IMR-90 (cell line): ENCODE data around the gene NR4A1. TPM values are rescaled to one million over a fixed set of nuclear protein-coding genes. Genes with fewer than 3 reads are reported as not detected.
A peak's percentile ranks its signal among the peaks of the same experiment; 100 is the strongest.

Source experiments
- ATAC-seq: fragments of 200-7000 bp; cut with Tn5 transposase; 2 replicates; pipeline ENCODE4 v1.9.1; 2020; ENCODE audit warnings: low read depth, mild to moderate bottlenecking, moderate library complexity
- BruUV-seq: library from RNA; stranded (reverse); fragments of 400-500 nt; replicated peaks from 2 replicates; lab custom pipeline; 2021; lab: Mats Ljungman, UMichigan
- CTCF ChIA-PET: fragments of 300-600 bp; formaldehyde crosslinking; extraction: SDS; loops from one replicate; lab custom pipeline; 2021; ENCODE audit warnings: antibody characterized with exemption; lab: Yijun Ruan, JAX
- POLR2A ChIA-PET: fragments of 300-600 bp; sonication (Branson Sonifier 250); formaldehyde crosslinking; loops from one replicate; lab custom pipeline; 2022; ENCODE audit warnings: antibody characterized with exemption; ENCODE audit not compliant: unreplicated experiment; lab: Charles Lee
- DNase-seq: peaks from one replicate; pipeline ENCODE4 v3.0.0; 2013
- H2AFZ ChIP-seq: replicated peaks from 2 replicates; pipeline ENCODE3; 2013; ENCODE audit warnings: low read length, mild to moderate bottlenecking; ENCODE audit not compliant: poor library complexity
- H2AK5ac ChIP-seq: 2 replicates; pipeline ENCODE4 v1.6.1; 2013; ENCODE audit warnings: low read depth, low read length, inconsistent platforms
- H2AK9ac ChIP-seq: replicated peaks from 2 replicates; pipeline ENCODE3; 2013; ENCODE audit warnings: mild to moderate bottlenecking, low read depth, low read length, moderate library complexity; ENCODE audit not compliant: poor library complexity
- H2BK120ac ChIP-seq: 2 replicates; pipeline ENCODE4 v1.6.1; 2013; ENCODE audit warnings: low read depth, low read length, inconsistent platforms
- H2BK15ac ChIP-seq: 3 replicates; pipeline ENCODE4 v1.6.1; 2013; ENCODE audit warnings: low read depth, low read length, inconsistent platforms
- H2BK20ac ChIP-seq: 2 replicates; pipeline ENCODE4 v1.6.1; 2013; ENCODE audit warnings: low read depth, mild to moderate bottlenecking, inconsistent platforms, low read length, moderate library complexity
- H2BK5ac ChIP-seq: 2 replicates; pipeline ENCODE4 v1.6.1; 2013; ENCODE audit warnings: mild to moderate bottlenecking, low read depth, low read length, inconsistent platforms; ENCODE audit not compliant: poor library complexity, severe bottlenecking
- H3K14ac ChIP-seq: replicated peaks from 2 replicates; pipeline ENCODE4 v1.6.1; 2013; ENCODE audit warnings: low read depth, low read length, inconsistent platforms
- H3K18ac ChIP-seq: 2 replicates; pipeline ENCODE4 v1.6.1; 2013; ENCODE audit warnings: low read depth, low read length, control low read depth
- H3K23ac ChIP-seq: 2 replicates; pipeline ENCODE4 v1.6.1; 2013; ENCODE audit warnings: low read depth, low read length, inconsistent platforms
- H3K27ac ChIP-seq: 2 replicates; pipeline ENCODE4 v1.5.1; 2013; ENCODE audit warnings: mild to moderate bottlenecking, control low read depth, low read length; ENCODE audit not compliant: insufficient read depth
- H3K27me3 ChIP-seq: 2 replicates; pipeline ENCODE4 v1.6.1; 2013; ENCODE audit warnings: low read length; ENCODE audit not compliant: control insufficient read depth, insufficient read depth
- H3K36me3 ChIP-seq: 2 replicates; pipeline ENCODE4 v1.6.1; 2013; ENCODE audit warnings: low read length, mixed read lengths; ENCODE audit not compliant: control insufficient read depth, insufficient read depth
- H3K4ac ChIP-seq: 2 replicates; pipeline ENCODE4 v1.6.1; 2013; ENCODE audit warnings: low read depth, low read length, inconsistent platforms
- H3K4me1 ChIP-seq: 2 replicates; pipeline ENCODE4 v1.6.1; 2013; ENCODE audit warnings: low read length, mixed read lengths; ENCODE audit not compliant: control insufficient read depth, insufficient read depth
- H3K4me2 ChIP-seq: 2 replicates; pipeline ENCODE4 v1.6.1; 2013; ENCODE audit warnings: low read depth, mild to moderate bottlenecking, control low read depth, low read length, moderate library complexity
- H3K4me3 ChIP-seq: 2 replicates; pipeline ENCODE4 v1.5.1; 2013; ENCODE audit warnings: low read depth, mild to moderate bottlenecking, control low read depth, low read length, moderate library complexity; ENCODE audit not compliant: insufficient read depth
- H3K56ac ChIP-seq: 2 replicates; pipeline ENCODE4 v1.6.1; 2013; ENCODE audit warnings: low read length, inconsistent platforms; ENCODE audit not compliant: insufficient read depth; ENCODE audit errors: extremely low read depth
- H3K79me1 ChIP-seq, 2 experiments: 2 replicates each; pipeline ENCODE4 v1.6.1; 2013; ENCODE audit warnings: low read length in 2 of 2, inconsistent platforms in 1 of 2, low read depth in 1 of 2
- H3K9ac ChIP-seq: 2 replicates; pipeline ENCODE4 v1.6.1; 2013; ENCODE audit warnings: low read depth, low read length, control low read depth
- H3K9me1 ChIP-seq: 2 replicates; pipeline ENCODE4 v1.6.1; 2013; ENCODE audit warnings: low read length, inconsistent platforms; ENCODE audit not compliant: insufficient read depth
- H3K9me3 ChIP-seq: 2 replicates; pipeline ENCODE4 v1.6.1; 2013; ENCODE audit warnings: low read length; ENCODE audit not compliant: control insufficient read depth, insufficient read depth
- H4K20me1 ChIP-seq: 2 replicates; pipeline ENCODE4 v1.6.1; 2013; ENCODE audit warnings: low read length, inconsistent platforms; ENCODE audit not compliant: insufficient read depth
- H4K5ac ChIP-seq: 2 replicates; pipeline ENCODE4 v1.6.1; 2013; ENCODE audit warnings: mild to moderate bottlenecking, low read depth, low read length, control low read depth
- H4K8ac ChIP-seq, 2 experiments: 2 replicates each; pipeline ENCODE4 v1.6.1; 2013; ENCODE audit warnings: low read depth in 2 of 2, low read length in 2 of 2, control low read depth in 1 of 2, inconsistent platforms in 1 of 2
- H4K91ac ChIP-seq: 2 replicates; pipeline ENCODE4 v1.6.1; 2013; ENCODE audit warnings: low read depth, low read length, inconsistent platforms; ENCODE audit not compliant: insufficient read depth
- RCOR1 ChIP-seq: IDR thresholded peaks from 2 replicates; pipeline ENCODE4 v1.6.1; 2012; ENCODE audit warnings: mild to moderate bottlenecking, low read length, improper control_type of control experiment; ENCODE audit not compliant: insufficient replicate concordance
- WGBS, 2 experiments: methylation state at CpG; one replicate each; pipeline versions ENCODE4 v1.1.5 to v1.1.7; 2013; ENCODE audit warnings: missing lambda C conversion rate in 2 of 2; ENCODE audit not compliant: insufficient read length in 1 of 2; ENCODE audit errors: extremely low coverage in 2 of 2; 5-methylcytosine and 5-hydroxymethylcytosine counted together
- dilution Hi-C: fragments of 300-500 bp; cut with HindIII; formaldehyde crosslinking; loops from one replicate; pipeline ENCODE4 v1.14.3; 2018; ENCODE audit warnings: low sequenced_read_pairs; ENCODE audit not compliant: unreplicated experiment
- in situ Hi-C: fragments of 300-500 bp; cut with MboI; formaldehyde crosslinking; loops from 3 replicates; pipeline ENCODE4 v1.14.3; 2019; ENCODE audit warnings: low sequenced_read_pairs, inconsistent platforms, mixed read lengths
- intact Hi-C: fragments of 100-400 bp; cut with micrococcal nuclease; formaldehyde crosslinking; loops from 2 replicates; pipeline ENCODE4 v1.10.0; 2022
- polyA plus RNA-seq, 3 experiments: library from polyadenylated mRNA; depleted of rRNA; stranded (reverse); fragments of >200 nt; gene quantifications; 2 replicates each; pipeline ENCODE4 v1.2.3, GENCODE V29; 2012; ENCODE audit warnings: low replicate concordance in 1 of 3
- total RNA-seq: library from RNA; depleted of rRNA; stranded (reverse); fragments of >200 nt; gene quantifications from 2 replicates; pipeline ENCODE4 v1.2.3, GENCODE V29; 2012

The NR4A1 gene
- total and polyA plus RNA-seq, 2 of the 4 experiments (the other 2 are of a cell fraction), result 6.6 to 34.1 TPM

DNA sequence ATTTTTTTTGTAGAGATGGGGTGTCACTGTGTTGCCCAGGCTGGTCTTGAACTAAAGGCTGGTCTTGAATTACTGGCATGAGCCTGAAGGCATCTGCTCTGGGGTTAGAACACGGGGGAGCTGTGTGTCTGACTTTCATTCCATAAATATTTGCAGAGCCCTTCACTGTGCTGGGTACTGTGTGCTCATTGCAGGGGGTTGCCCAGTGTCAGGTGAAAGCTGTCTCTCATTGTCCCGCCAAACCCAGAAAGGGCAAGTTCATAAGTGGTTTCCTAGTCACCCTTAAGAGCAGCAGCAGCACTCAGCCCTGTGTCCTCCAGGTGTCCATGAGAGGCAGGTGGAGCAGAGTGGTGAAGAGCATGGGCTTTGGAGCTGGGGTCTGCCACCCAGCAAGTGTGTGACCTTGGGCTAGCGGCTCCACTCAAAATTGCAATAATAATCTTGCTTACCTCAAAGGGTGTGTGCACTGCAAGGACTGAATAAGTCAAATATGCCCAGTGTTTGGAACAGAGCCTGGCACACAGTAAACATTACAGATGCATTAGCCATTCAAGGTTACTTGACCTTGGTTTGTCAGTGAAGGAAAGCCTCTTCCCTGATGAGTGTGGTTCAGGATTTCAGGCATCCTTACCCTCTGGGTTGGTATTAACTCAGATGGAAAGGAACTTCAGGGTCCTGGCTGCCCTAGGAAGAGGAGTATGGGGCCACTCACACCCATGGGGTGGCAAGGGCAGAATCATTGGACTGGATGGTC, 23.9 kb downstream of the NR4A1 start:
- H3K9me1 ChIP-seq, result peaks cover 28% of the 10 kb centered on the region
- H3K4ac ChIP-seq, result no peak overlapping the region
- no peak overlapping the region for H2AFZ ChIP-seq
- peak; percentile 24; the same call in 1 of the 2 replicates for ATAC-seq
- H4K5ac ChIP-seq, result no peak overlapping the region
- no peak overlapping the region for H3K23ac ChIP-seq
- WGBS, 2 experiments, result no CpG with 5 or more reads among the region's 3 CpGs
- no peak overlapping the region for H2BK120ac ChIP-seq
- in situ Hi-C loops (no loop called here), intact Hi-C loops (no loop called here), dilution Hi-C loops (no loop called here)
- DNase-seq, result peak; percentile 28
- H3K27ac ChIP-seq, result 0 out of 2 replicates have a peak overlapping the region, but pooled peaks have one; percentile 16
- H3K9me3 ChIP-seq, result no peaks in the 10 kb centered on the region
- peaks cover 13% of the 10 kb centered on the region for H3K4me1 ChIP-seq
- H4K20me1 ChIP-seq, result peaks cover 91% of the 10 kb centered on the region
- H3K56ac ChIP-seq, result no peak overlapping the region
- no peak overlapping the region for H2AK9ac ChIP-seq
- no peak overlapping the region for H2BK5ac ChIP-seq
- no peaks in the 10 kb centered on the region for H3K27me3 ChIP-seq
- no TSS peak for BruUV-seq
- peaks cover 56% of the 10 kb centered on the region for H3K36me3 ChIP-seq
- ChIA-PET POLR2A (no interaction called here), CTCF (interaction anchor here (1.3 kb wide), 1 partner anchor 50 kb away, joined by 6 read pairs; no protein-coding TSS in a partner anchor)
- no peak overlapping the region for H2BK20ac ChIP-seq
- no peak overlapping the region for H3K4me2 ChIP-seq
- H3K14ac ChIP-seq, result no peak overlapping the region
- H3K9ac ChIP-seq, result no peak overlapping the region
- no peak overlapping the region for H2AK5ac ChIP-seq
- no peak for TF ChIP-seq RCOR1
- peaks cover 22 to 92% of the 10 kb centered on the region in 2 experiments for H3K79me1 ChIP-seq
- no peak overlapping the region for H3K4me3 ChIP-seq
- no peak overlapping the region for H2BK15ac ChIP-seq
- no peak overlapping the region for H4K91ac ChIP-seq
- H4K8ac ChIP-seq, result no peak overlapping the region
- no peak overlapping the region for H3K18ac ChIP-seq
